ENCODE data around the gene AP5B1.

GRCh38 chr11:65786786-65787636, 6.2 kb upstream of the AP5B1 start, which contains the start of gene OVOL1:
- TF ChIP-seq CTCF (IDR thresholded peaks at IDR 0.05; ENCODE audit: insufficient read depth, low read length) (no peak), REST (IDR thresholded peaks at IDR 0.05; ENCODE audit: insufficient replicate concordance, low read depth) (no peak), GABPA (IDR thresholded peaks at IDR 0.05; ENCODE audit: low read depth) (no peak), POLR2AphosphoS5 (IDR thresholded peaks at IDR 0.05; ENCODE audit: low read depth) (no peak), SPI1 (IDR thresholded peaks at IDR 0.05; ENCODE audit: borderline replicate concordance, low read depth) (no peak)
